Activated naive CD8-positive, alpha-beta T cell treated with anti-CD3 and anti-CD28 coated beads, Interleukin-2, amount 50 U/mL, for 16 hours (primary cell): ENCODE data around the gene GATD1.
"Not testable (repeated sequence)": the region's sequence is repeated elsewhere in the genome, so short reads cannot be mapped to it uniquely, and the experiment has no call there.

ENCODE experiments used
- DNase-seq: peaks from one replicate; pipeline ENCODE4 v3.0.0-alpha.2; 2020; ENCODE audit warnings: low read depth, low spot score

The GATD1 gene

GRCh38 chr11:763549-764321 lies 13.6 kb downstream of the GATD1 start:
- no peak for DNase-seq

- no peak for DNase-seq
Measured at GRCh38 chr11:763073-763463, 14.2 kb downstream of the GATD1 start.

GRCh38 chr11:762421-763072 lies 14.7 kb downstream of the GATD1 start:
- DNase-seq: no peak

GRCh38 chr11:761526-762108 lies 15.7 kb downstream of the GATD1 start:
- no peak for DNase-seq

GRCh38 chr11:760236-760635 lies 17.1 kb downstream of the GATD1 start:
- DNase-seq: no peak

- no peak for DNase-seq
Measured at GRCh38 chr11:749731-750130, 27.6 kb downstream of the GATD1 start.

- no peak for DNase-seq
Measured at GRCh38 chr11:748007-748359, 29.3 kb downstream of the GATD1 start.

GRCh38 chr11:747158-748006 lies 29.9 kb downstream of the GATD1 start, which contains the start of gene TALDO1:
TALDO1 (plus strand) TSS chr11:747464; CDS start chr11:747482, 18 bp downstream.
- DNase-seq: peak; percentile 50

- DNase-seq: no peak
Measured at GRCh38 chr11:746289-747157, 30.8 kb downstream of the GATD1 start.

GRCh38 chr11:745428-745827 lies 31.9 kb downstream of the GATD1 start:
- DNase-seq: no peak

GRCh38 chr11:742571-743201 lies 34.6 kb downstream of the GATD1 start:
- DNase-seq: no peak

GRCh38 chr11:742156-742546 lies 35.1 kb downstream of the GATD1 start:
- DNase-seq: no peak

GRCh38 chr11:737899-738298 lies 39.4 kb downstream of the GATD1 start:
- not testable (repeated sequence) for DNase-seq

- DNase-seq: no peak
Measured at GRCh38 chr11:737366-737765, 39.9 kb downstream of the GATD1 start.

- not testable (repeated sequence) for DNase-seq
Measured at GRCh38 chr11:734541-734940, 42.7 kb downstream of the GATD1 start.

- no peak for DNase-seq
Measured at GRCh38 chr11:733072-733471, 44.2 kb downstream of the GATD1 start.

- DNase-seq: no peak
Measured at GRCh38 chr11:729492-730074, 47.7 kb downstream of the GATD1 start.

GRCh38 chr11:728901-729491 lies 48.3 kb downstream of the GATD1 start:
- DNase-seq: no peak

GRCh38 chr11:727859-728748 lies 49.2 kb downstream of the GATD1 start:
- DNase-seq: peak; percentile 68
